ENCODE measurements around the gene ZNF837.

DNA sequence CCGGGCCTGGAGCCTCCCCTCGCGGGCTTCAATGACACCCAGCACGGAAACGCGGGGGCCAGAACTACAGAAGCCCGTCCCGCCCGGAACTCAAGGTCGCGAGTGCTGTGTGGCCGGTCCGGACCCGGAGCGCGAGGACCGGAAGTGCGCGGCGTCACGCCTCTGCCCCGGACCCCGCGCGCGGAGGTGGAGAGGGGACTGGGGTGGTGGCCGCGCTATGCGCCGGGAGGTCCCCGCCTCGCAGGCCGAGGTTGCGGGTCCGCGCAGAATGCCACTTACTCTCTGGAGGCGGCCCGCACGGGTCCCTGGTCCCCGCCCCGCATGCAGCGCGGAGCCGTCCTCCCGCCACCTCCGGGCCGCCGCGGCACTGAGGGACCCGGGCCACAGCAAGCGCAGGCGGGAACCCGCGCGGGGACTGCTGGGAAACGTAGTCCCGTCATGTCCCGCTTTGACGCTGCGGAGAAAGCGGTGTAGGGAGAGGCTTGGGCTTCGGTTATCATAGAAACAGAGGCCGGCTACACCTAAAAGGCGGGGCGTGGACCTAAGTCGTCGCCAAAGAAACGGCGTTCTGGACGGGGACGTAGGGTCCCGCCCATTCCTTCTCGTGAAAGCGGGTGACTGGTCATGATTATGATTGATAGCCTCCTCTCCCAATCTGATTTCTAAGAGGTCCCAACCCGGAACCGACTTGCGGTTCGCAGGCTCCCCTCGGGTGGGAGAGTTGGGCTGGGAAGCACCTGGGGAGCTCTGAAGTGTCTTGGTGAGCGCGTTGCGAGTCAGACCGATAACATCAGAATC is at the start of gene ZNF837:
- TF ChIP-seq ZC3H10 (CRISPR knock-in tag; IDR thresholded peaks at IDR 0.05) (no peak), TOX (CRISPR knock-in tag; IDR thresholded peaks at IDR 0.05; ENCODE audit: borderline replicate concordance) (no peak), ZFP3 (CRISPR knock-in tag; IDR thresholded peaks at IDR 0.05) (peak; percentile 46; the same call in 1 of the 2 replicates), OSR1 (CRISPR knock-in tag; IDR thresholded peaks at IDR 0.05) (no peak), ZNF565 (CRISPR knock-in tag; conservative IDR thresholded peaks at IDR 0.05; ENCODE audit: low read depth) (no peak)
- TF ChIP-seq, protein P1, sequence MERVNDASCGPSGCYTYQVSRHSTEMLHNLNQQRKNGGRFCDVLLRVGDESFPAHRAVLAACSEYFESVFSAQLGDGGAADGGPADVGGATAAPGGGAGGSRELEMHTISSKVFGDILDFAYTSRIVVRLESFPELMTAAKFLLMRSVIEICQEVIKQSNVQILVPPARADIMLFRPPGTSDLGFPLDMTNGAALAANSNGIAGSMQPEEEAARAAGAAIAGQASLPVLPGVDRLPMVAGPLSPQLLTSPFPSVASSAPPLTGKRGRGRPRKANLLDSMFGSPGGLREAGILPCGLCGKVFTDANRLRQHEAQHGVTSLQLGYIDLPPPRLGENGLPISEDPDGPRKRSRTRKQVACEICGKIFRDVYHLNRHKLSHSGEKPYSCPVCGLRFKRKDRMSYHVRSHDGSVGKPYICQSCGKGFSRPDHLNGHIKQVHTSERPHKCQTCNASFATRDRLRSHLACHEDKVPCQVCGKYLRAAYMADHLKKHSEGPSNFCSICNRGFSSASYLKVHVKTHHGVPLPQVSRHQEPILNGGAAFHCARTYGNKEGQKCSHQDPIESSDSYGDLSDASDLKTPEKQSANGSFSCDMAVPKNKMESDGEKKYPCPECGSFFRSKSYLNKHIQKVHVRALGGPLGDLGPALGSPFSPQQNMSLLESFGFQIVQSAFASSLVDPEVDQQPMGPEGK (CRISPR knock-in tag; IDR thresholded peaks at IDR 0.05; ENCODE audit: borderline replicate concordance): no peak
- TF ChIP-seq, protein P2, sequence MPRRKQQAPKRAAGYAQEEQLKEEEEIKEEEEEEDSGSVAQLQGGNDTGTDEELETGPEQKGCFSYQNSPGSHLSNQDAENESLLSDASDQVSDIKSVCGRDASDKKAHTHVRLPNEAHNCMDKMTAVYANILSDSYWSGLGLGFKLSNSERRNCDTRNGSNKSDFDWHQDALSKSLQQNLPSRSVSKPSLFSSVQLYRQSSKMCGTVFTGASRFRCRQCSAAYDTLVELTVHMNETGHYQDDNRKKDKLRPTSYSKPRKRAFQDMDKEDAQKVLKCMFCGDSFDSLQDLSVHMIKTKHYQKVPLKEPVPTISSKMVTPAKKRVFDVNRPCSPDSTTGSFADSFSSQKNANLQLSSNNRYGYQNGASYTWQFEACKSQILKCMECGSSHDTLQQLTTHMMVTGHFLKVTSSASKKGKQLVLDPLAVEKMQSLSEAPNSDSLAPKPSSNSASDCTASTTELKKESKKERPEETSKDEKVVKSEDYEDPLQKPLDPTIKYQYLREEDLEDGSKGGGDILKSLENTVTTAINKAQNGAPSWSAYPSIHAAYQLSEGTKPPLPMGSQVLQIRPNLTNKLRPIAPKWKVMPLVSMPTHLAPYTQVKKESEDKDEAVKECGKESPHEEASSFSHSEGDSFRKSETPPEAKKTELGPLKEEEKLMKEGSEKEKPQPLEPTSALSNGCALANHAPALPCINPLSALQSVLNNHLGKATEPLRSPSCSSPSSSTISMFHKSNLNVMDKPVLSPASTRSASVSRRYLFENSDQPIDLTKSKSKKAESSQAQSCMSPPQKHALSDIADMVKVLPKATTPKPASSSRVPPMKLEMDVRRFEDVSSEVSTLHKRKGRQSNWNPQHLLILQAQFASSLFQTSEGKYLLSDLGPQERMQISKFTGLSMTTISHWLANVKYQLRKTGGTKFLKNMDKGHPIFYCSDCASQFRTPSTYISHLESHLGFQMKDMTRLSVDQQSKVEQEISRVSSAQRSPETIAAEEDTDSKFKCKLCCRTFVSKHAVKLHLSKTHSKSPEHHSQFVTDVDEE (CRISPR knock-in tag; IDR thresholded peaks at IDR 0.05): 0 out of 2 replicates have a peak, but pooled peaks have one; percentile 20
- TF ChIP-seq, protein P3, sequence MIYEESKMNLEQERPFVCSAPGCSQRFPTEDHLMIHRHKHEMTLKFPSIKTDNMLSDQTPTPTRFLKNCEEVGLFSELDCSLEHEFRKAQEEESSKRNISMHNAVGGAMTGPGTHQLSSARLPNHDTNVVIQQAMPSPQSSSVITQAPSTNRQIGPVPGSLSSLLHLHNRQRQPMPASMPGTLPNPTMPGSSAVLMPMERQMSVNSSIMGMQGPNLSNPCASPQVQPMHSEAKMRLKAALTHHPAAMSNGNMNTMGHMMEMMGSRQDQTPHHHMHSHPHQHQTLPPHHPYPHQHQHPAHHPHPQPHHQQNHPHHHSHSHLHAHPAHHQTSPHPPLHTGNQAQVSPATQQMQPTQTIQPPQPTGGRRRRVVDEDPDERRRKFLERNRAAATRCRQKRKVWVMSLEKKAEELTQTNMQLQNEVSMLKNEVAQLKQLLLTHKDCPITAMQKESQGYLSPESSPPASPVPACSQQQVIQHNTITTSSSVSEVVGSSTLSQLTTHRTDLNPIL (CRISPR knock-in tag; IDR thresholded peaks at IDR 0.05; ENCODE audit: low read depth): no peak
